HepG2 (cell line): ENCODE results near the gene ACACB. TPM values are rescaled to one million over a fixed set of nuclear protein-coding genes. Genes with fewer than 3 reads are reported as not detected.

Experiments used
- AKAP8 ChIP-seq: sonication (generic); formaldehyde crosslinking; IDR thresholded peaks from 2 replicates; pipeline ENCODE4 v1.5.1; 2020; ENCODE audit warnings: mild to moderate bottlenecking, missing genetic modification reagents
- AKNA ChIP-seq: sonication (generic); formaldehyde crosslinking; IDR thresholded peaks from 2 replicates; pipeline ENCODE4 v1.4.0; 2020; ENCODE audit warnings: missing genetic modification reagents, borderline replicate concordance
- E2F2 ChIP-seq: sonication (generic); formaldehyde crosslinking; IDR thresholded peaks from 2 replicates; pipeline ENCODE4 v1.4.0; 2020; ENCODE audit warnings: missing genetic modification reagents, borderline replicate concordance
- GTF3A ChIP-seq: sonication (generic); formaldehyde crosslinking; conservative IDR thresholded peaks from 2 replicates; pipeline ENCODE4 v1.4.0; 2020; ENCODE audit warnings: mild to moderate bottlenecking, missing genetic modification reagents
- KAT8 ChIP-seq: IDR thresholded peaks from 2 replicates; pipeline ENCODE4 v1.6.1; 2016; ENCODE audit warnings: missing genetic modification reagents, missing compliant biosample characterization
- LCORL ChIP-seq, 2 experiments: fragments of 450-650 bp in 1 of 2; sonication (generic) in 1 of 2; formaldehyde crosslinking in 1 of 2; IDR thresholded peaks; 2 replicates each; pipeline versions ENCODE4 v1.5.0 to v1.6.1; 2017 to 2020; ENCODE audit warnings: antibody characterized with exemption in 1 of 2, missing genetic modification reagents in 1 of 2
- MAF1 ChIP-seq: sonication (generic); formaldehyde crosslinking; IDR thresholded peaks from 2 replicates; pipeline ENCODE4 v1.5.0; 2020; ENCODE audit warnings: missing genetic modification reagents, borderline replicate concordance
- NFRKB ChIP-seq: fragments of 450-650 bp; IDR thresholded peaks from 2 replicates; pipeline ENCODE4 v1.6.1; 2017
- PAF1 ChIP-seq: IDR thresholded peaks from 2 replicates; pipeline ENCODE4 v1.6.1; 2016; ENCODE audit warnings: missing genetic modification reagents, missing compliant biosample characterization
- RAD51 ChIP-seq: fragments of 450-650 bp; IDR thresholded peaks from 2 replicates; pipeline ENCODE4 v1.6.1; 2016; ENCODE audit warnings: borderline replicate concordance
- SIN3A ChIP-seq: IDR thresholded peaks from 2 replicates; pipeline ENCODE4 v1.6.1; 2011; ENCODE audit warnings: low read depth, mild to moderate bottlenecking, control low read depth, low read length, borderline replicate concordance
- TRIM22 ChIP-seq: fragments of 450-650 bp; IDR thresholded peaks from 2 replicates; pipeline ENCODE4 v1.6.1; 2017
- U2AF1 ChIP-seq: fragments of 200-400 bp; formaldehyde crosslinking; optimal IDR thresholded peaks from 2 replicates; pipeline ENCODE3; 2017; ENCODE audit warnings: mild to moderate bottlenecking, low read depth, low read length
- ZFX ChIP-seq: sonication (generic); formaldehyde crosslinking; IDR thresholded peaks from 2 replicates; pipeline ENCODE4 v1.4.0; 2020; ENCODE audit warnings: mild to moderate bottlenecking, low read depth, missing genetic modification reagents, moderate library complexity
- ZNF160 ChIP-seq: sonication (generic); formaldehyde crosslinking; IDR thresholded peaks from 2 replicates; pipeline ENCODE4 v1.8.0; 2022; ENCODE audit warnings: mild to moderate bottlenecking, inconsistent platforms, missing genetic modification reagents
- ZNF274 ChIP-seq: sonication (generic); formaldehyde crosslinking; IDR thresholded peaks from 2 replicates; pipeline ENCODE4 v1.5.1; 2020; ENCODE audit warnings: mild to moderate bottlenecking, missing genetic modification reagents
- ZNF367 ChIP-seq: sonication (generic); formaldehyde crosslinking; IDR thresholded peaks from 2 replicates; pipeline ENCODE4 v1.4.0; 2020; ENCODE audit warnings: missing genetic modification reagents, borderline replicate concordance
- ZNF468 ChIP-seq: sonication (generic); formaldehyde crosslinking; IDR thresholded peaks from 2 replicates; pipeline ENCODE4 v1.8.0; 2022; ENCODE audit warnings: mild to moderate bottlenecking, moderate library complexity, missing genetic modification reagents
- ZNF547 ChIP-seq: sonication (generic); formaldehyde crosslinking; IDR thresholded peaks from 2 replicates; pipeline ENCODE4 v1.5.1; 2020; ENCODE audit warnings: mild to moderate bottlenecking, missing genetic modification reagents
- ZNF713 ChIP-seq: sonication (generic); formaldehyde crosslinking; IDR thresholded peaks from 2 replicates; pipeline ENCODE4 v1.4.0; 2020; ENCODE audit warnings: mild to moderate bottlenecking, missing genetic modification reagents
- ZNF781 ChIP-seq: sonication (generic); formaldehyde crosslinking; IDR thresholded peaks from 2 replicates; pipeline ENCODE4 v1.5.1; 2020; ENCODE audit warnings: borderline replicate concordance, mild to moderate bottlenecking, missing genetic modification reagents; ENCODE audit errors: not compliant biosample characterization
- ZNF782 ChIP-seq: sonication (generic); formaldehyde crosslinking; IDR thresholded peaks from 2 replicates; pipeline ENCODE4 v1.4.0; 2020; ENCODE audit warnings: missing genetic modification reagents, mild to moderate bottlenecking, borderline replicate concordance
- ZSCAN30 ChIP-seq: sonication (generic); formaldehyde crosslinking; IDR thresholded peaks from 2 replicates; pipeline ENCODE4 v1.5.0; 2020; ENCODE audit warnings: mild to moderate bottlenecking, missing genetic modification reagents
- polyA plus RNA-seq, 8 experiments: library from polyadenylated mRNA; depleted of rRNA in 3 of 8; stranded (reverse) in 7 of 8; unstranded in 1 of 8; fragments of >200 nt; fragmentation: Illumina TruSeq in 4 of 8; extraction: Trizol in 4 of 8; gene quantifications; 2 replicates each; pipeline versions ENCODE4 v1.2.1 to v1.2.3, GENCODE V29; 2011 to 2016; ENCODE audit warnings: low read depth in 4 of 8, missing spikeins in 1 of 8, mixed read lengths in 1 of 8; ENCODE audit not compliant: insufficient read depth in 1 of 8
- total RNA-seq, 5 experiments: library from RNA; depleted of rRNA; stranded (reverse); fragments of >200 nt; fragmentation: Illumina TruSeq; extraction: Trizol; gene quantifications; 2 replicates each; pipeline ENCODE4 v1.2.3, GENCODE V29; 2016; ENCODE audit warnings: low read depth in 1 of 5

ACACB gene
- total and polyA plus RNA-seq, 2 of the 13 experiments (the other 11 are each of a cell fraction or from before 2014, with no cell fraction given), result 6.2 to 8.6 TPM

GRCh38 chr12:109115758-109116610, at the start of gene ACACB (continued):
- TF ChIP-seq ZFX (CRISPR knock-in tag) (peak; percentile 84), ZNF782 (CRISPR knock-in tag) (no peak), SIN3A (peak; percentile 67; the same call in 1 of the 2 replicates), AKNA (no peak), ZNF468 (CRISPR knock-in tag) (no peak), GTF3A (CRISPR knock-in tag) (no peak), ZNF713 (no peak), RAD51 (no peak), ZNF547 (CRISPR knock-in tag) (peak; percentile 64; the same call in 1 of the 2 replicates), E2F2 (CRISPR knock-in tag) (no peak), ZNF367 (CRISPR knock-in tag) (no peak), PAF1 (no peak), ZNF274 (CRISPR knock-in tag) (peak; percentile 62; the same call in 1 of the 2 replicates), ZNF781 (CRISPR knock-in tag) (peak; percentile 78), ZSCAN30 (no peak), ZNF160 (CRISPR knock-in tag) (no peak), MAF1 (no peak), U2AF1 (peak; percentile 80), KAT8 (CRISPR knock-in tag) (peak; percentile 67), TRIM22 (no peak), LCORL (IDR thresholded peaks at IDR 0.05) (no peak), LCORL (CRISPR knock-in tag; IDR thresholded peaks at IDR 0.05) (peak; percentile 73), AKAP8 (CRISPR knock-in tag) (no peak), NFRKB (no peak)
